SK-N-MC (cell line): ENCODE results near the gene NCAPD2.

ENCODE experiments used
- DNase-seq: peaks from one replicate; pipeline ENCODE4 v3.0.0-alpha.2; 2011; ENCODE audit warnings: low read depth, low spot score
- H3K27ac ChIP-seq: fragments of 200-600 bp; sonication (generic); 2 replicates; pipeline ENCODE4 v1.5.1; 2016; ENCODE audit warnings: mixed run types
- H3K36me3 ChIP-seq: fragments of 200-600 bp; sonication (generic); 2 replicates; pipeline ENCODE4 v1.6.1; 2017; ENCODE audit warnings: antibody characterized with exemption, low read length, mixed read lengths; ENCODE audit not compliant: insufficient read depth
- H3K4me3 ChIP-seq: fragments of 200-600 bp; sonication (generic); 2 replicates; pipeline ENCODE4 v1.5.1; 2016
- H3K9ac ChIP-seq: fragments of 200-600 bp; sonication (generic); 2 replicates; pipeline ENCODE4 v1.8.0; 2017; ENCODE audit warnings: mixed run types, mixed read lengths; ENCODE audit not compliant: insufficient read length
- H3K9me3 ChIP-seq: fragments of 200-600 bp; sonication (generic); 2 replicates; pipeline ENCODE4 v1.6.1; 2017; ENCODE audit warnings: low read depth, mild to moderate bottlenecking, antibody characterized with exemption, low read length, moderate library complexity, mixed read lengths
- EZH2 ChIP-seq: fragments of 200-600 bp; sonication (generic); IDR thresholded peaks from one replicate; pipeline ENCODE4 v1.6.1; 2017; ENCODE audit warnings: antibody characterized with exemption
- FOXP2 ChIP-seq: optimal IDR thresholded peaks from 2 replicates; pipeline ENCODE3; 2011; ENCODE audit warnings: mild to moderate bottlenecking, moderate library complexity; ENCODE audit not compliant: insufficient read depth; ENCODE audit errors: extremely low read length, control extremely low read depth
- POLR2AphosphoS5 ChIP-seq: IDR thresholded peaks from 2 replicates; pipeline ENCODE4 v1.6.1; 2012; ENCODE audit warnings: mild to moderate bottlenecking, low read depth, low read length, borderline replicate concordance

Gene NCAPD2

GRCh38 chr12:6563448-6564050 is 69.6 kb downstream of the NCAPD2 start:
- H3K27ac ChIP-seq, result no peak overlapping the region
- H3K9me3 ChIP-seq, result no peaks in the 10 kb centered on the region
- no peak overlapping the region for H3K9ac ChIP-seq
- peaks cover 75% of the 10 kb centered on the region for H3K36me3 ChIP-seq
- TF ChIP-seq POLR2AphosphoS5 (0 out of 2 replicates have a peak, but pooled peaks have one; percentile 13), FOXP2 (no peak)
- no peak for DNase-seq
- no peak overlapping the region for H3K4me3 ChIP-seq

- Histone ChIP-seq H3K4me3 (peak overlapping the region; percentile 97), H3K9me3 (no peaks in the 10 kb centered on the region), H3K9ac (peak overlapping the region; percentile 93), H3K36me3 (peaks cover 64% of the 10 kb centered on the region), H3K27ac (peak overlapping the region; percentile 63; the same call in 1 of the 2 replicates)
- DNase-seq, result no peak
- no peak for TF ChIP-seq FOXP2
- no peak for TF ChIP-seq POLR2AphosphoS5
- no peak for TF ChIP-seq EZH2
Measured at GRCh38 chr12:6567112-6567670, 73.3 kb downstream of the NCAPD2 start.

- Histone ChIP-seq H3K36me3 (peaks cover 62% of the 10 kb centered on the region), H3K27ac (no peak overlapping the region; the same call in 1 of the 2 replicates), H3K4me3 (no peak overlapping the region), H3K9me3 (no peaks in the 10 kb centered on the region), H3K9ac (no peak overlapping the region)
- TF ChIP-seq POLR2AphosphoS5 (no peak), FOXP2 (no peak), EZH2 (no peak)
- no peak for DNase-seq
Measured at GRCh38 chr12:6569312-6569711, 75.4 kb downstream of the NCAPD2 start.

- TF ChIP-seq EZH2, result no peak
- no peak for TF ChIP-seq FOXP2
- no peak for TF ChIP-seq POLR2AphosphoS5
- Histone ChIP-seq H3K36me3 (peaks cover 63% of the 10 kb centered on the region), H3K9me3 (no peaks in the 10 kb centered on the region), H3K27ac (no peak overlapping the region; the same call in 1 of the 2 replicates), H3K4me3 (no peak overlapping the region), H3K9ac (no peak overlapping the region)
- DNase-seq, result no peak
Measured at GRCh38 chr12:6569786-6570185, 75.9 kb downstream of the NCAPD2 start.

DNA sequence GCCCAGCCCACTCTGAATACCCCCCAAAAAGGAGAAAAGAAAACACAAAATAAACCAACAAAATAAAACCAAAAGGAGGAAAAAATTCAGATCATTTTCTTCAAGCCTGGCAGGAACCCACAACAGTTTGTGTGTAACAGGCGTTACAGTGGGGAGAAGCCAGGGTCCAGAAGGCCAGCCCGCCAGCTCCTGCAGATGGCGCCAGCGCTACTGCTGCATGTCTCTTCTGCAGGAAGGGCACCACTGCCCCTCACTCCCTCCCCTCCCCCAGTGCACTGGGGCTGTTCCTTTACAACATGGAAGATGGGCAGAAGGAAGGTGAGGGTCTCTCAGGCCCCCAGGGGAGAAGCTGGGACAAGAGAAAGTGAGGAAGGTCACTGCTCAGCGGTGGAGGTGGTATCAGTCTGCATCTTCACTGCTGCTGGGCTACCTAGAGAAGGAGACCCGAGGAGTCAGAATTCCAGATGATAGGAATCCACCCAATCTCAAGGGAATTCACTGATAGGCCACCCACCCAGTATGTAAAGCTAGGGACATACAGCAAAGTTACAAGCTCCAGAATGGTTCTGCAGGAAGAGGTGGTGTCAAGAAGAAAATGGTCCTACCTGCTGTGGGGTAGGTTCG is 76.5 kb downstream of the NCAPD2 start:
- DNase-seq, result no peak
- H3K9ac ChIP-seq, result no peak overlapping the region
- no peak overlapping the region for H3K4me3 ChIP-seq
- H3K27ac ChIP-seq, result no peak overlapping the region; the same call in 1 of the 2 replicates
- H3K36me3 ChIP-seq, result peaks cover 63% of the 10 kb centered on the region
- TF ChIP-seq EZH2 (no peak), FOXP2 (no peak), POLR2AphosphoS5 (no peak)
- no peaks in the 10 kb centered on the region for H3K9me3 ChIP-seq

GRCh38 chr12:6573001-6573400 is 79.1 kb downstream of the NCAPD2 start:
- Histone ChIP-seq H3K9ac (no peak overlapping the region), H3K9me3 (no peaks in the 10 kb centered on the region), H3K27ac (no peak overlapping the region), H3K4me3 (no peak overlapping the region), H3K36me3 (peaks cover 74% of the 10 kb centered on the region)
- TF ChIP-seq FOXP2 (no peak), POLR2AphosphoS5 (no peak), EZH2 (no peak)
- no peak for DNase-seq

DNA sequence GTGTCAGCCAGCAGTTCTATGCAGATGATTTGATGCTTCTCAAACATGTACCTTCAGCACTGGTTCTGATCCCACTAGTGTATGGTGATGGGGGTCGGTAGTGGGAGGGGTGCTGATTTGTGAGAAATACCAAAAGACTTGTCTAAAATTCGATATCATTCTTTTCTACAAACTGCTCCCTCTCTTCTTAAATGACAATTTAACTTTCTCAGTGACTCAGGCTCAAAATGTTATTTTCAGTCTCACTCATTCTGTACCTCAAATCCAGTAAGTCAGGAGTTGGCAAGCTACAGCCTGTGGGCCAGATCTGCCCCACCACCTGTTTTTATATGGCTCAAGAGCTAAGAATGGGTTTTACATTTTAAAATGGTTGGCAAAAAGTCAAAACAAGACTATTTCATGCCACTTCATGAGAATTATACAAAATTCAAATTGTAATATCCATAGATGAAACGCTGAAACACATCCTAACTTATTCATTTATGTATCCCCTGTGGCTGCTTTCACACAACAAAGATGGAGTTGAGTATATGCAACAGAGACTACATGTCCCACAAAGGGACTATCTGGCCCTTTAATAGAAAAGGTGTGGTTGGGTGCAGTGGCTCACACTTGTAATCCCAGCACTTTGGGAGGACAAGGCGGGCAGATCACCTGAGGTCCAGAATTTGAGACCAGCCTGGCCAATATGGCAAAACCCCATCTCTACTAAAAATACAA is 80.8 kb downstream of the NCAPD2 start:
- TF ChIP-seq FOXP2, result no peak
- no peak overlapping the region for H3K27ac ChIP-seq
- H3K9ac ChIP-seq, result no peak overlapping the region
- H3K9me3 ChIP-seq, result no peaks in the 10 kb centered on the region
- H3K4me3 ChIP-seq, result no peak overlapping the region
- H3K36me3 ChIP-seq, result peaks cover 80% of the 10 kb centered on the region
- no peak for DNase-seq

DNA sequence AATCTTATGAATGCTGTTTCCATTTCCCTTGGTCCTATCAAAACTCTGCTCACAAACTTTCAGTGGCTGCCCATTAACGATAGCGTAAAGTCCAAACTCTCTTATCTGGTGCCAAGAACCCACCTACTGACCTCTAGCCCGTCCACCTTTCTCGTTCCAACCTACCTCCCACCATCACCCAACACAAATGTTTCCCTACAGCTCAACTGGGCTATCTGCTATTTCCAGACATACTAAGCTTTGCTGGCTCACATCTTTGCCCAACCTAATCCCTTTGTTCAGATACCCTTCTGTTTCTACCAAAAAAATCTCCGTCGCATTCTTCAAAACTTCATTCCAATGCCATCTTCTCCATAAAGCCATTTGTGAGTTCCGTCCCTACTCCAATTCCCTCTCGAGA is 81.7 kb downstream of the NCAPD2 start:
- H3K4me3 ChIP-seq, result no peak overlapping the region
- no peaks in the 10 kb centered on the region for H3K9me3 ChIP-seq
- no peak for DNase-seq
- TF ChIP-seq FOXP2, result no peak
- TF ChIP-seq EZH2, result no peak
- TF ChIP-seq POLR2AphosphoS5, result no peak
- no peak overlapping the region for H3K27ac ChIP-seq
- peaks cover 79% of the 10 kb centered on the region for H3K36me3 ChIP-seq
- no peak overlapping the region for H3K9ac ChIP-seq
